8988T (cell line): ENCODE data around the gene FTO.

Source experiments
- DNase-seq: peaks from one replicate; pipeline ENCODE4 v3.0.0; 2011

The FTO gene

GRCh38 chr16:53946746-53947386 is 242.9 kb downstream of the FTO start:
- DNase-seq, result no peak

- DNase-seq, result no peak
These were observed 243.7 kb downstream of the FTO start for GRCh38 chr16:53947642-53948041.

- no peak for DNase-seq
These were observed 244.4 kb downstream of the FTO start for GRCh38 chr16:53948326-53948725.

DNA sequence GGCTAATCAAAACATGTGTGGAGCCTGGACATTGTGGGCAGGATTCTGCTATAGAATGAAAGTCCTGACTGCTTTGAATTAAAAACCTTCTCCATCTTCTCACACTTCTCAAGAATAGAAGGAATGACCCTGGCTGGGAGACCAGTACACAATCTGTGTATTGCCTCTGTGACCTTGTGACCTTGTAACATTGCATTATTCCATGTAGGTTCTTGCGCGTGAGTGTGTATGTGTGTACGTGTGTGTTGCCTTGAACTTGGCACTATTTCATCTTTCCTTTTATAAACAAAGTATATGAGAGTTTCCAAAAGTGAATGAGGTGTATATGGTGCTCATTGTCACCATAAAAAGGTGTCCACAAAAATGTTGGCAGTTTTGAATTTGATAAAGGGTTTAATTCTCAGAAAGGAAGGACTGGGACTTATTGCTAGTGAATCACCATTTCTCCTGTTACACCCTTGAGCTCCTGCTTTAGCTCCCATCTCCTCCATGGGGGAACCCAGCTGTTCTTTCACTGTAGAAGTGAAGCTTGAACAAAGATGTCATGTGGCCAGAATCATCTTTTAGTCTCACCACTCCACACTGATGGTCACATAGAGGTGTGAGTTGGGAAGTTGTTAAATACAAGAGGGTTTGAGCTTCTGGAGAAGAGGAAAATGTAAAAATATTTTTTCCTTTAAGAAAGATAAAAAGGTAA is 244.9 kb downstream of the FTO start:
- DNase-seq, result no peak

- no peak for DNase-seq
These were observed 245.9 kb downstream of the FTO start for GRCh38 chr16:53949715-53950410.

DNA sequence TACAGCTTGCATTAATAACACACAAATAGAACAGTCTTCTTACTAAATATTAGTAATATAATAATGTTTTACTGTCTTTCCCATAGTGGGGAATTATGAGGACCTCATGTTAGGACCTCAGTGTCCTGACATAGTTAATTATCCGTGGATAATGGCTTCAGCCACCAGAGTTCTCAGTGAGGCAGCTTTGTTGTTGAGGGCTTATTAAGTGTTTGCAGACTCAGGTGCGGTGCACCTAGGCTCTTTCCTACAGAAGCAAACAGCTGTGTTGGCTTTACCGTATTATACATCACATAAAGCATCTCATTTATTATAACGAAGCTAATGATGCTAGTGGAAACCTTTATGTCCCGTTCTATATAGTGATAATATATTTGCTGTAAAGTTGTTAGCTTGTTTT is 246.7 kb downstream of the FTO start:
- no peak for DNase-seq

DNA sequence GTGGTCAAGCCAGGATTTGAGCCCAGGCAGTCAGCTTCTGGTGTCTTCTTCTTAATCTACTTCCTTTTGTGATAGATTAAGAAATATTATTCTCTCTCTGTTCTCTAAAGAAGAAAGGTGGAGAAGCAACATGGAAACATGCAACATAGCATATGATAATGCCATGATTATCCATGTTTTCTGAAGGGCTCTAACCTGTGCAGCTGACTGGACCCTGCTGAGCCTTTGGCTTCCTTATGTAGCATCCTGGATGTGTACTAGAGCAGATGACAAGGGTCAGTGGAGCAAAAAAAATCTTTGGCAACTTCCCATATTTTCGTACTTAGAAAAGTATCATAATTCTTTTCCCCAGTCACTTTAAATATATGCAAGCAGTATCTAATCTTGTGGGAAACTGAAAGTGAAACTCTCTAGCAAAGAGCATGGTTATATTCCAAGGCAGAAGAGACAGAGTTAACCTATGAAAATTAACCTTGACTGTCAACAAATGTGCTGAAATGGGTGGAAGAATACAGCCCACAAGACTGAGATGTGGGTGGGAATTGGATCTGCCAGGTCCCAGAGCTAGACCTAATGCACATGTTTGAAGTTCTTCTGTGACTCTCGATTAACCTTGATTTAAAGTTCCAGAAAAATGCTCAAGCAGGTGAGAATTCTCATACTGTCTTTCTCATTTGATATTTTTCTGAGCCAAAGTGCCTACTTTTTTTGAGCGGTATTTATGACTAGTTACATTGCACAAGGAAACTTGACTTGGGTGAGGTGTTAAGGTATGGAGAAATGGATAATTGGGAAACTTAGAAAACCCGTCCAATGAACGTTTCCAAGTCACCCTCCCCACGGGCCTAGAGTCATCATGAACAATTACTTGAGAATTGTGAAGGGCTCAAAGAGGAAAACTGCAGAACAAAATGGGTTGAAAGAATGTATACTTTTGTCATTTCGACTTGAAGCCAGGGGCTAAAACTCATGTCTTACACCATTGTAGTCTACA is 248.6 kb downstream of the FTO start:
- DNase-seq, result no peak

- DNase-seq, result no peak
These were observed 249.4 kb downstream of the FTO start for GRCh38 chr16:53953336-53953735.

DNA sequence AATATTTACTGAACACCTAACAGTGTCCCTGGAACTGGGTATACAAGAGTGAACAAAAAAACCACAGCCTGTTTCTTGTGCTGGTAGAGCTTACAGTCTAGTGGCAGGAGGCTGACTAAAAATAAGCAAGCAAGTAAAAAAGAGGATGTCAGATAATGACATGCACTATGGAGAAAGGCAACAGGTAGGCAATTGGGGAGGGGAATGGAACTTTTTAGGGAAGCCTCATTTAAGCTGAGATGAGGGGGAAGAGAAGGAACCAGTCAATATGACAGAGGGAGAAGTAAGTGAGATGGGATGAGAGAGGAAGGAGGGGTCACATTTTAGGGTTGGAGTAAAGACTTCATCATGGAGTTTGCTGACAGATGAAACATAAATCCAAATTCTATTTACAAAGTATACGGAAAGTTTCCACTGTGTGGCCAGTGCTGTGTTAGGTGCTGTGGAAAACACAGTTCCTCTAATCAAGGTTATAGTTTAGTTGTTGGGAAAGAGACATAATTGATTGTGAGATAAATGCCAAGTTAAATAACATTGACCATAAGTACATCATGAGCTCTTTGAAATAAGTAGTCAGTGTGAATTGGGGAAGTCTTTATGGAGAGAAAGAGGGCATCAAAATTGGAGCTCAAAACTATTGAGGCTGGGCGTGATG is 251.4 kb downstream of the FTO start:
- DNase-seq, result no peak

DNA sequence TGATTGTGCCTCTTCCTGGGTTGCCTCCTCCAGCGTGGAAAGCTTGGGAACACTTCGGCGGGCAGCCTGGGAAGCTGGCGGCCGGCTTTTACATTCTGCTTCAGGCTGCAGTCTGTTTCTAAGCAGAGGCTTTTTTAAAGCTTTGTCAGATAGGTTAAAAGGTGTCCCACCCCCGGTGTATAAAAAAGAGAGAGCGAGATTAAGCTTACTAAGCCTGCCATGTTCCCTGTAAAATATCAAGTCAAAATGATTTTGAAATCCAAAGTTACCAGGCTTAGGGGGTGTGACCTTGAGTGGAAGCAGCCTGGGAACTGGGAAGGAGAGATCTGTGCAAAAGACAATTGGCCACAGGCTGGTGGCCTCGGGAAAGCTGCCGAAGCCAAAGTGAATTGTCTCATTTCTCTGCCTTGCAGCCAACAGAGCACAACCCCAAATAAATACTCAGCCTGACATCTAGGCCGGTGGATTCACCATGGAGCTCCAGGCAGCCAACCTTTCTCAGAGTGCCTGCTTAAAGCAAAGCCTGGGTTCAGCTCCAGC is 254.5 kb downstream of the FTO start:
- no peak for DNase-seq

- DNase-seq, result no peak
These were observed 256.3 kb downstream of the FTO start for GRCh38 chr16:53960050-53960812.

DNA sequence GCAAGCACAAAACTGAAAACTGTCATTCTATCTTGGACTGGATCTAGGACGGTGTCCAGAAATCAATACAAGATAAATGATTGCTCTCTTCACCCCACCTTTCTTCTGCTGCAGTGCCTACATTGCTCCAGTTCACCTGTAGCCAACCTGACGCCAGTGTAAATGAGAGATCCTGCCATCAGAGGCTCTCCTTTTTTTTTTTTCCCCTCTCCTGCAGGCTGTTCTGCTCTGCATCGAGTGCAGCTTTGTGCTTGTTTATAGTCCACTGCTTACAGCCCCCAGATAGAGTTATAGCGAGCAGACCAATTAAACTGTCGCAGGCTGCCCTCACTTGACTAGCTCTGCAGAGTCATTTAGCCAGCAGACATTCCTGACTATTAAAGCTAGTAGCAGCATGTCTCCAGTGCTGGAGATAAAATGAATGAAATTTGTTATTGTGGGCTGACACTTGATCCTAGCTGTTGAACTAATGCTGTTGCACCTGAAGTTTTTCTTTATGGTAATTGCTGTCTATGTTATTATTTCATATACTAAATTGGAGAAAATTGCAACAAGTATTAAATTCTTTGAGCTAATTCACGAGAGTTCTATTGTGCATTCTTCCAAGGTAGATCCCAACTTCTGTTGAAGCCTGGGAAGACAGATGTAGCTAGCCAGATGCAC is 257.1 kb downstream of the FTO start:
- DNase-seq, result no peak

GRCh38 chr16:53962041-53962440 is 258.1 kb downstream of the FTO start:
- no peak for DNase-seq

- DNase-seq, result no peak
These were observed 260.3 kb downstream of the FTO start for GRCh38 chr16:53964145-53964790.

DNA sequence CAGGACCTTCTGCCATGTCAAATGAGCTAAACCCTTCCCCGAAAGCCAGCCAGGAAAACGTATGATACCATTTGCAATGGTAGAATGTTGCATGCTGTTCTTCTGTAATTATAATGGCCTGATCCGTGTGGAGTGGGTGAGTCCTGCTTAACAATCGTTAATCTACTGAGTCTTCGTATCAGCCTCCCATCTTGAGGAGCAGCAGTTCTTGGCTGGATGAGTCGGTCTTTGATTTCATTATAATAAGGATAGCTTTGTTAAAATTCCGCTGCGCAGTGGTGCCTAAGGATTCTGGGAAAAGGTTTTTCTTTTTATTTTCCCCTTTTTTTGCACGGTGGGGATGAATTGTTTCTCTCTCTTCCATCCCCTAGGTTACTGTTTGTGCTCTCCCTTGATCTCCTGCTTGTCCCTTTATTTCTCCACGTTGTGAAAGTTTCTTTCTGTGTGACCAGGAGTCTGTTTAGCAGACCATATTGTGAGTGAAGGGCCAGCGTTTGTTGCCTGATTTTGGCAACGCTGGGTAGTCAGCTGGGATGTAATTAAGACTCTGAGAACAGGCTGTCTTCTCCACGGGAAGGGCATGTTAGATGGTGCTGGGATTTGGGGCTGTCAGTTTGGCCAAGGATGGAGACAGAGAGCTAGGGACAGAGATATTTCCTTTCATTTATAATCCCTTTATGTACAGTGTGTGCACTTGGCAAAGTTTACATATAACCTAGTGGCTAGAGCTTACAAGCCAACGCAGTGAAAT is 263.0 kb downstream of the FTO start:
- DNase-seq, result no peak

DNA sequence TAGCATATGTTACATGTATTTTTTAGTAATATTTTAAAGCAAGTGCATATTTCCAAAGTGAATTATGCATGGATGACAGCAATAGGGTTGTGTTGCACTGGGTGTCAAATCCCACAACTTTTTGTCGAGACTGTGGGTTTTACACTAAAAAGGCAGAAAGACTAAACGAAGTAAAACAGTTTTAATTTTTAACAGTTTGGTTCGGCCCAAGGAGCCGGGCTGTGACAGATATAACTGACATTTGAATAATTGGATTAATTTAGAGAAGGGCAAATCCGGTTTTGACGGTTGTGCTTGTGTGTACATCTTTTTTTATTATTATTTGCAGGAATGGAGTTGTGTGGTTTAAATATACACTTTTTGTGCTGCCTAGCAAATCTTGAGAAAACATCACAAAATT is 263.6 kb downstream of the FTO start:
- no peak for DNase-seq

- no peak for DNase-seq
These were observed 264.5 kb downstream of the FTO start for GRCh38 chr16:53968454-53968853.

- DNase-seq, result no peak
These were observed 264.9 kb downstream of the FTO start for GRCh38 chr16:53968896-53969295.

DNA sequence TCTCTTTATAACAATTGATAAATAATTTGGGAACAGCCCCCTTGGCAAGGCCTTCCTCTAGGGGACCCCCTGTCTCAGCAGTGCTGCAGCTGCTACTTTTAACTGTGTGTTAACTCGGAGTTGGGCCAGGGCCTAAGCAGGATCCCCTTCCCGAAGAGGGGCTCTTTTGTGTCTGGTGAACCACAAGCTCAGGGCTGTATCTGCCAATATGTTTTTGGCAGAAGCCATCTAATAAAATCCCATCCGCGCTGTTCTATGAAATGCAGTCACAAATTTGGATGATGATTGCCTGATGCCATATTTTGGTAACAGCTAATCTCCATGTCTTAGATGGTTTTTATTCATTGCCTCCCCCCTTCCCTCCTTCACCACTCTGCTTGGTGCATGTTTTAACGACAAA is 267.7 kb downstream of the FTO start:
- no peak for DNase-seq

DNA sequence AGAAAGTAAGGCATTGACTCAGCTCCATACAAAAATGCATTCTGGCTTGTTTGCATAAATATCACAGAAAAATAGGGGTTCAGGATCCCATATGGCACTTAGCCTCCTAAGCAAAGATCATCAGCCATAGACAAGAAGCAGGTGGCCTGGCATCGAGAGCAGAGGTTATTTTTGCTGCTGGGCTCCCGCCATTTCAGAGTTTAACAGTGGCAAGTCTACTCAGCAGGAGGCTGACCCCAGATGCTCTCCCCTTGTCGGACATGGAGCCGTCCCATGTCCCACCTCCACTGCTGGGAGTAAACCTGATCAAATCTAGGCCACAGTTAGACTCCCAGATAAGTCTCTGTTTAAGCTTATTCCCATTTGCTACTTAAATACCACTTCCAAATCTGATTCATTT is 269.1 kb downstream of the FTO start:
- no peak for DNase-seq
